DMS53 treated with DMSO at 0.1 percent for 48 hours (cell line): ENCODE data around the gene TBC1D8.

Experiments used
- DNase-seq: peaks from one replicate; lab custom pipeline; 2025; ENCODE audit not compliant: unreplicated experiment; lab: John Stamatoyannopoulos, UW

The TBC1D8 gene

DNA sequence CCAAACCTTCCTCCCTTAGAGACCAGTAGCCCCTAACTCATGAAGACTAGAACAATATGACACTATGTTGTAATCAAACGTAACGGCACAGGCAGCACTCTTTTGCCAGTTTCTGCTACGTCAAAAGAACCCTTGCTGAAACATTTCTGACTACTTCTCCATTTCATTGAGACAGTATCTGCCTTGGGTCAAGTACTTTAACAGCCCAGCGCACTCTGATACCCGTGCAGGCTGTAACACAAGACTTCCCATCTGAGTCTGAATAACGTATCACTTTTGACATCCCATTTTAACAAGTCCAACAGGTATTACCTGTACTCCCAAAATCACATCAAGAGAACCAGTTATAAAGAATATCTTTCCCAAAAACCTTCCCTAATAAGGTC, 38.4 kb downstream of the TBC1D8 start:
- DNase-seq, result no peak

DNA sequence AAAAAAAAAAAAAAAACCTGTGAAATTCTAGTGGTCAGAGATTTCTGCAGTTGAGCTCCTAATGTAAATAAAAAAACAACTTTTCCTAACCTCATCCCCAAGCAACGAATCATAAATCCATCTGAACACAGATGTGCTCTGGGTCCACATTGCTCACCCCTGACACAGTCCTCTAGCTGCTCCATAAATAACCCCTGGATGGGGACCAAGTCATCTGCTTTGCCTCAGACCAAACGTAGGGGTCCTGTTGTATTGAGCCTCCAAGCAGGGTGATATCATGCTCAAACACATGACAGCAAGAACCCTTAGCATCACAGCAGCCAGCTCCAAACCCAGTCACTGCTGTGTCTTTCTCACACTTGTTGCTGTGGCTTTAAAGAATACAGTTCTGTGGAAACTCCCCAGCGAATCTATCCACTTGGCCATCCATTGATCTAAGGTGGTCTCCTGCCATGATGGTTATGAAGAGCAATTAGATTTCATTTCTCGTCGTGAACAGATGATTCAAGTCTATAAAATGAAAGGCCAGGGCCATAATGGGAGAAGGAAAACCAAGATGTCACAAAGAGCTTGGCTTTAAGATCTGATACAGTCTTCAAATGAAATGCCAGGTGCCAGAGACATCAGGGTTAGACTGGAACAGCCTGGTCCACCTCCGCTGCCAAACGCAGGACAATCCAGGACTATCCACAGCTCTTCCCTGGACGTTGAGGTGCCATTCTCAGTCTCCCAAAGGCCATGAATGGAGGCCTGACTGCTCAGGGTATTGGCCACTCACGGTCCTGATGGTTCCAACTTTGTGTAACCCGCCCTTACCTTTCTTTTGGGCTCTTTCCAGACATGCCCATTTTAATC, 39.0 kb downstream of the TBC1D8 start:
- DNase-seq, result no peak

DNA sequence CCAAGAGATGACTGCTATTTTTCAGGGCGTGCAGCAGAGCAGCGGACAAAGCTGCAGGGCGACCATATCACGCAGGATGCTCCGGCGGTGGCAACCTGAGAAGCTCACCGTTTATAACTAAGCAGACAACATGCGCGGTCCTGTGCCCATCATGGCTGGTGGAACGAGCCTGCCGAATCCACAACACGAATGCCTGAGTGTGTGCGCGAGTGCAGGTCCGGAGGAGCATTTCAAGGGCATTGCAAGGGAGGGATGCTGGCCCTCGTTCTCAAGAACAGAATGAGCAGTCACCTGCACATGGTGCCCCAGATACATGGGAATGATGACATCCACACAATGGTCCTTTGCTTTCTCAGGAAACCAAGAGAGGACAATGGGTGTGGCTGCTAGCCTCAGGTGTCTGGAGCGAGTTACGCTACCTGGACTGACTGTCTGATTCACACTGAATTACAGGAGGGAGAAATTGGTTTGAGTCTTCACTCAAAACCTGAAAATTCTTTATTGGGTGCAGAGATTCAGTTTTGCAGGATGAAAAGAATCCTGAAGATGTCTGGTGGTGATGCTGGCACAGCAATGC, 39.8 kb downstream of the TBC1D8 start:
- DNase-seq, result no peak

DNA sequence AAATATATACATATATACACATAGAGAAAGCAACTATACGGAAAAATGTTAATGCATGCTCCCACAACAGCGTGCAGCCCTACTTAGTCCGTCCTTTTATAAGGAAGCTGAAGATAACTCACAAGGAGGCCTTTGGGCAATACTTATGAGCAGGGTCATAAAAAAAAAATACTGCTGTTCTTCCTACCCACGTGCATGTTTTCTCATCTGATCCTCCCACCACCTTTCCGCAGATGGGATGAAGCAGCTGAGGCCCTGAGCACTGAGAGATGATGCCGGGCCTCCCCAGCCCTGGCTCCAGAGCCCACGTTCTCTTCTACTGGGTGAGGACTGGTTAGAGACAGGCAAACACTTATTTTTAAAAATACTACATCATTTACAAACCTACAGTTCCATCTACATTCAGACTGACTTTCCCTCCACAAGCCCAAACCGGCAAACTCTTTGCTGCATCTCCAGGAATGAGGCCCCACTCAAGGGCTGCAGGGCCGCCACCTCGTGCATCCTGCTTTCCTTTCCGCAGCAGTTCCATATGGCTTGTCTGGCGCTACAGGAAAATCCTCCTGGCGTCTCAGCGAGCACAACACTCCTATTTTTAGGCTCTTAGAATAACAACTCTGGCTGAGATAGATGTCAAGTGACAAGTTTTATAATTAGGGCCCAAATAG, 41.6 kb downstream of the TBC1D8 start:
- peak; percentile 75 for DNase-seq

DNA sequence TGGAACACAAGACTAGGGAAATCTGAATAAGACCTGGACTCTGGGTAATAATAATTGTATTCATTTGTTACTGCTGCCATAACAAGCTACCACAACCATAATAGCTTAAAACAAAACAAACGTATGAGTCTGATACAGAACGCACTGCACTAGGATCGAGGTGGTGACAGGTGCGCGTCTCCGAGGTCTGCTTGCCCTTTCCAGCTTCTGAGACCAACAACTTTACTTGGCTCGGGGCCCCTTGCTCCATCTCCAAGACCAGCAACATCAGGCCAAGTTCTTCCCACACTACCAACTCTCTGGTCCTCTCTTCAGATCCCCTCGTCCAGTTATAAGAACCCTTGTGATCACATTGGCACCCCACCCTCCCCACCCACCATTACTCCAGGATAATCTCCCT, 42.8 kb downstream of the TBC1D8 start:
- DNase-seq, result no peak

DNA sequence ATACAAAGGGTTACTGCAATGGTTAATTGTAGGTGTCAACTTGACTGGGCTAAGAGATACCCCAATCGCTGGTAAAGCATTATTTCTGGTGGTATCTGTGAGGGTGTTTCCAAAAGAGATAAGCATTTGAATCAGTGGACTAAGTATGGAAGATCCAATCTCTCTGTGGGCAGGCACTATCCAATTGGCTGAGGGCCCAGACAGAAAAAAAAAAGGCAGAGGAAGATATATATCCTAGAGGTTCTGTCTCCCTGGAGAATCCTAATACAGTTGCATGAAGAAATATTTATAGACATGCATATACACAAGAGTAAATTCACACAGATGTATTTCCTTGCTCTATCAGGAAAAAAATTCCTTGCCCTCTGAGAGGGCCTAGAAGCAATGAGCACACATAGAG, 43.9 kb downstream of the TBC1D8 start:
- DNase-seq, result no peak

DNA sequence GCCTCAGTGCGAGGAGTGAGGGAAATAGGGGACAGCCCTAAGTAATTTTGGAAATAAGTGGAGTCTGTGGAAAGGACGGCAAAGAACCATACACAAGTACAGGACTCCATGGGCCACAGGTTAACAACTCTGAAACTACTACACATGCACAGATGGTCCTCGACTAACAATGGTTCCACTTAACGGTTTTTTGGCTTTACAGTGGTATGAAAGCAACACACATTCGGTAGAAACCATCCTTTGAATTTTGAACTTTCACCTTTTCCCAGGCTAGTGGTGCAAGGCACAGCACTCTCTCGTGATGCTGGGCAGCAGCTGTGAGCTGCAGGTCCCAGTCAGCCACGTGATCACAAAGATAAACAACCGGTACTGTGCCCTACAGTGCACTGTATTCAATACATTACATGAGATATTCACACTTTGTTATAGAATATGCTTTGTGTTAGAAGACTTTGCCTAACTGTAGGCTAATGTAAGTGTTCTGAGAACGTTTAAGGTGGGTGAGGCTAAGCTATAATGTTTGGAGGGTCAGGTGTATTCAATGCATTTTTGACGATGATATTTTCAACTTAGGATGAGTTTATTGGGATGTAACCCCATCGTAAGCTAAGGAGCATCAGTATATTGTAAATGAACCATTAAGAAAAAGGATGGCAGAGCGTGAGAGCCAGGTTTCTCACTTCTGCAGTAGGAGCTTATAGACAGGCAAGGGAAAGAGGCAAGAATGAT, 44.6 kb downstream of the TBC1D8 start:
- DNase-seq, result peak; percentile 92

DNA sequence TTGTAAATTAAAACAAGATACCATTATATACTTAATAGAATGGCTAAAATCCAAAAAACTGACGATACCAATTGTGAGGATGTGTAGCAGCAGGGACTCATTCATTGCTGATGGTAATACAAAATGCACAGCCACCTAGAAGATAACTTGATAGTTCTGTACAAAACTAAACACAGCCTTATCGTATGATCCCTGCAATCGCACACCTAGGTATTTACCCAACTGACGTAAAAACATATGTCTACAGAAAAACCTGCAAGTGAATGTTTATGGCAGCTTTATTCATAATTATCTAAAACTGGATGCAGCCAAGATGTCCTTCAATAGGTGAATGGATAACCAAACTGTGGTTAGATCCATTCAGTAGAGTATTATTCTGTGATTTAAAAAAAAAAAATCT, 45.5 kb downstream of the TBC1D8 start:
- no peak for DNase-seq

DNA sequence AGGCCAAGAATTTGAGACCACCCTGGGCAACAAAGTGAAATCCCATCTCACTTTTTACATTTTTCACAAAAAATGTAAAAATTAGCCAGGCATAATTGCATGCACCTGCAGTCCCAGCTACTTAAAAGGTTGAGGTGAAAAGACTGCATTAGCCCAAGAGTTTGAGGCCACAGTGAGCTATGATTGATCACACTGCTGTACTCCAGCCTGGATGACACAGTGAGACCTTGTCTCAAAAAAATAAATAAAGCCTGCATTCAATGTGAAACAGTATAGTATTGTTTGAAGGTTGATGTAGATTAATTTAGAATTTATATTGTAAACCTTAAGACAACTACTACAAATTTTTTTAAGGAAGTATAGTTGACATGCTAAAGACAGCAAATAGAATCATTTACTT, 53.5 kb downstream of the TBC1D8 start:
- DNase-seq, result no peak

DNA sequence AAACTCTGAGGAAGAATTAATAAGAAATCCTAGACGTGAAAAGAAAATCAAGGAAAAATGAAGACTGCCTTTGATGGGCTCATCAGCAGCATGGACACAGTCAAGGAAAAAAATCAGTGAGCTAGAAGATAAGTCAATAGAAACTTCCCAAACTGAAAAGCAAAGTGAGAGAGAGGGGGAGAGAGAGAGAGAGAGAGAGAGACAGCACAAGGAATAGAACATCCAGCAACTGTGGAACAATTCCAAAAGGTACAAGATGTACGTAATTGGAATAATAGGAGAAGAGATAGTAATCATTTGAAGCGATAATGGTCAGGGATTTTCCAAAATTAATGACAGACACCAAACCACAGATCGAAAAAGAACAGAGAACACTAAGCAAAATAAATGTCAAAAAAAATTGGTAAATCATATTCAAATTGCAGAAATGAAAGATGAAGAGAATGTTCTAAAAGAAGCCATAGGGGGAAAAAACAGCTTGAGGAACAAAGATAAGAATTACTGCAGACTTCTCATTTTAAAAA, 54.5 kb downstream of the TBC1D8 start:
- no peak for DNase-seq

DNA sequence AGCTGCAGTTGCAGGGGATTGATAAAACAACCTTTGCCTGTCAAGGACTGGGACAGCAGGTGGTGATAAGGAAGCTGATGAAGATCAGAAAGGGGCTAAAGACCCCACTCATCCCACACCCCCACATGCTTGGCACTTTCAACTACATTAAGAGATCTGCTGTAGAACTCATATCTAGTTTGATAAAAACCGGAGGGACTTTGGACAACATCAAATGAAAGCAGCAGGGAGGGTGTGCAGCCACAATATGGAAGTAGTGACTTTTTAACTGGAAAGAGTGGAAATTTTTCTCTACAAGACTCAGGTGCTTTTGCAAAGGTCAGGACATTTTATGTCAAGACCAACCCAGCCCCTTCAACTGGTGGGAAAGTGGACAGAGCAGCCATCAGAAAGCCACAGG, 56.8 kb downstream of the TBC1D8 start:
- DNase-seq, result no peak

DNA sequence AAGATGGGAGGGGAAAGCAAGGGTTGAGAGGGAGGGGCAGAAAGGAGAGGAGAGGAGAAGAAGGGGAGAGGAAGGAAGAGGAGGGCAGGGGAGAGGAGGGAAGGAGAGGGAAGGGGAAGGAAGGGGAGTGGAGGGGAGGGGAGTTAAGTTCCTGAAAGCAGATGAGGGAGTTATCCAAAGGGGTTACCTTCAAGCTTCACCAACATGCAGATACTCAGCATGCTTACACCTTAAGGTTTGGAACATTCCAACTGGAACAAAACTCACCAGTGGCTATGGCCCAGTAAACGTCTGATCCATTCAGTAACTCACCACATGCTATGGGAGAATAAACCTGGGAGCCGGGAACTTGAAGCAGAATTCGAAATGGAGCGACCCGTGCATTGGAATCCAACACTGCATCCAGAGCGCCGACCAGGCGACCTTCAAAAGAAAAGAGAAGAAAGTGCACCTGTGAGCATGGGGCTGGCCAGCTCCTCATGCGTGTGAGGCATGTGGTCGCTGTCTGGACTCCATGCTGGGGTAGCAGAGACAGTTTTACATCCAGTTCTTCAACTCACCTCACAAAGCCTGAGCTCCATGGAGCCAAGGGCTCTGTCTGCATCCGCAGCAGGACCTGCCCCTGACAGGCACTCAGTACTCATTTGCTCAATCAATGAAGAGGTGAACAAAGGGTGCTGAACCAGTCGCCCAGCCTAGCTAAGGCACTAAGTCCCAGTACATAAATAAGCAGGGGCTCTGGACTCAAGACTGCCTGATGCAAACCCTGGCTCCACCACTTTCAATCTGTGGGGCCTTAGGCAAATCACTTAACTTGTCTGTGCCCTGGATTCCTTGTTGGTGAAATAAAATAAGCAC, 61.0 kb downstream of the TBC1D8 start:
- DNase-seq, result no peak

DNA sequence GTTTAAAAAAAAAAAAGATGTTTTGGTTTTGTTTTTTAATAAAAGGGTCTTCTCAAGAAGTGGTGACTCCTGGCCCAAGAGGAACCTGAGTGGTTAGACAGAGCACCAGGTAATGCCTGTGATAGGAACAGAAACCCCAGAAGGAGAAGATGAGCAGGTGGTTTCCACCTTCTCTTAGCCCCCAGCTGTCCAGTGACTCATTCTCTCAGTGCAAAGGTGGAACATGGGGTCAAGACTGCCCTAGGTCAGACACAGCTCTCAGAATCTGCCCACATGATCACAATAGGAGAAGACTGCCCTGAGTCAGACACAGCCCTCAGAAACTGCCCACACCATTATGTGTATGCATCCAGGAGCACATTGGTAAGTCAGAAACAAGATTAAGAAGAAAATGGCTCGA, 61.8 kb downstream of the TBC1D8 start:
- peak; percentile 29 for DNase-seq

DNA sequence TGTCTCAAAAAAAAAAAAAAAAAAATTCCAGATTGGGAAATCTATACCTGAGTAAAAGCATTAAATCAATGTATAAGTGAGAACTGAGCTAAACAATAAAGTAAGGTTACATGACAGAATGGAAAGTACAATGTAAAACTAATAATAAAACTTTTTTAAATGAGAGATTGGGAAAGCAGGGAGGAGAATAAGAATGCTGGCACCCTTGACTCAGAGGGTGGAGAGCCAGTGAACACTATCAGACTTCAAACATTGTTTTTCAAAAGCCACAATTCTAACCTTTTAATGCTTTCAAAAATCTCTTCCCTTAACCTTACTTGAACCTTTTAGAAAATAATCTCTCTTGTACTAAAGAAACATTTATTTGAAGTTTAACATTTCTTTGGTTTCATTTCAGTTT, 63.5 kb downstream of the TBC1D8 start:
- no peak for DNase-seq

DNA sequence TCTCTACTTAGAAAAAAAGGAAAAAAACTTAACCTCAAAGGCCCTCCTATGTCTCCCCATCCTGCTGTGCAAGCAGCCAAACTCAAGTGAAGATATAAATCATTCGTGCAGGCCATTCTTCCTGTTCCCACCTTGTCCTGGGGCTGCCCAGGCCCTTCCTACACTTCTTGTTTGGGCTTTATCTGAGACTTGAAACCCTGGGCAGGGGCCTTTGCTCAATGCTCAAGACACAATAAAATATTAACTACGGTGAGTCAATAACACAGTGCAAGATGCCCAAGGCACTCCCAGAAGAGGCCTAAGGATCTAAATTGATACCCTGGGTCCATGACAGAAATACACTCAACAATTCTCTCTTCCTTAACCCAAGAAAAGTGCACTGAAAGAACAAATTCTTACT, 67.6 kb downstream of the TBC1D8 start:
- no peak for DNase-seq

DNA sequence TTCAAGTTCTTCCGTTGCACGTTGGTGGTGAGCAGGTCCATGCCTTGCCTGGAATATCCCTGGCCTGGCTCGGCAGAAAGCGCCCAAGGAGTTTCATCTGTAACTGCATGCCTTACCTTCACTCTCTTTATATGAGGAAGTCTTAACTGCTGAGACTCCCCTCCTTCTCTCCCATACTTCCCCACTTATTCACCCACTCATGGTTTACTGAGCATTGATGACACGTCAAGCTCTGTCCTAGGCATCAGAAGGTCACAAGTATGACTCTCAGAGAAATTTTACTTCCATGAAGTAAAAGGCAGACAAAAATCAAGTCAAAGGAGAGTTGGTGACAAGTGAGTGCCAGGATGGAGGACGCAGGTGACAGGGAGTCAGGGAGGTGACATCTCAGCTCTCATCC, 68.2 kb downstream of the TBC1D8 start:
- no peak for DNase-seq

DNA sequence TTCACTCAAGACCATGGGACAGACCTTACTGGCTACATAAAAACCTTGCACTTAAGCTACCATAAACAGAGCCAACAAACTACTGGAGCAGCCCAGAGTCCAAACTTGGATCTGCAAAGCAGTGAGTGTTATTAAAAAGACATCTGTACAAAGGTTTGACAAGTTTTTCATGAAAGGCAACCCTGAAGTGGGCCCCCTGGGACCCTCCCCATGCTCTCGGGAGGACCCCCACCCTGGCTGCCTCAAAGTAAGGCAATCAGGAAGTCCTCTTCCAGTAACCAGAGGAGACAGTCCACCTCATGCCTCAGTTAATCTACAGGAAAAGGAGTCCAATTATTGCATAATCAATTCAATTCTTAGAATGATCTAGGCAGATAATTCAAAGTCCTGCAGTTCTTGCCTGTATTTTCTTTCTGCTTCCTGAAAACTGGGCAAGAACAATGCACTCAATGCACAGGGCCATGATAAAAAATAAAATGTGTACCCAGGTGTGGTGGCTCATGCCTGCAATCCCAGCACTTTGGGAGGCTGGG, 69.7 kb downstream of the TBC1D8 start:
- no peak for DNase-seq

DNA sequence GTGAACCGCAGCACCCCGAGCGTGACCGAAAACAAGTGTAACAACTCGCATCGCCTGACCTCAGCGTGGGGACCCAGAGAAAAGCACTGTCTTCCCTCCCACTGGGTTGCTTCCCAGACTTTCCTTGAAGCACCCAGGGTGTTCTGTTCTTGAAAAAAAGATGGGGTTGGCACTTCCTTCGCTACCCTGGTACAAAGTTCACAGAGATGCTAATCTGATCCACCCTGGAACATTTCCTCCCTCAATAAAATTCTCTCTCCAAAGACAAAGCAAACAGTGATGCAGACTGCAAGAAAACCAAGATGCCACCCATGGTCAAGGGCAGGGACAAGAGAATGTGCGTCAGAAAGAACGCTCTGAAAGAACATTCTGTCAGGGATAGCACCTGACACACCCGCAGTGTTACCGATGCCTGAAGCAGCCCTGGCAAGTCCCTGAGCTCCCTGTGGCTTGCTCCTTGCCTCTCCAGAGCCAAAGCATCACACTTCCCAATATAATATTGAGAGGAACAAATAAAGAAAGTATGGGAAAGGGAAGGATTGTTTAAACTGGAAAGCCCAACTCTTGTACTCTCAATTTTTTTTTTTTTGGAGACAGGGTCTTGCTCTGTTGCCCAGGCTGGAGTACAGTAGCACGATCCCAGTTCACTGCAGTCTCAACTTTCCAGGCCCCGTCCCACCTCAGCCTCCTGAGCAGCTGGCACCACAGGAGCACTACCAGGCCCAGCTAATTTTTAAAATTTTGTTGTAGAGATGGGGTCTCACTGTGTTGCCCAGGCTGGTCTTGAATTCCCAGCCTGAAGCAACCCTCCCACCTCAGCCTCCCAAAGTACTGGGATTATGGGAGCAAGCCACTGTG, 70.7 kb downstream of the TBC1D8 start:
- no peak for DNase-seq

DNA sequence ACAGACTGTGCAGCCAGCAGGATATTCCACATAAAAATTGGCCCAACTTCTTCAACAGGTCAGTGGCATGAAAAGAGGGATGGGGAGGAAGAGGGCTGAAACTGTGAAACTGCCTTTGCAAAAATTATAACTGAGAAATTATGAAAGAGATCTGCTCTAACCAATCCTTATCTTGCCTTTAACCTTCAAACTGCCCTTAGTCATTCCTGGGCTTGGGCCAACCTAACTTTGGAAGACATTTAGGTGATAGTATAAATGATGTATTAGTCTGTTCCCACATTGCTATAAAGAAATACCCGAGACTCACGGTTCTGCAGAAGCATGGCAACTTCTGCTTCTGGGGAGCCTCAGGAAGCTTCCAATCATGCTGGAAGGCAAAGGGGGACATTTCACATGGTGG, 74.6 kb downstream of the TBC1D8 start:
- no peak for DNase-seq
